COLO829 (cell line): ENCODE results near the gene MMP14.

Source experiments
- DNase-seq: peaks from one replicate; pipeline ENCODE4 v3.0.0; 2012; ENCODE audit warnings: low spot score

MMP14 gene

GRCh38 chr14:22861651-22862050 lies 25.3 kb downstream of the MMP14 start:
- DNase-seq, result no peak

GRCh38 chr14:22864979-22865378 lies 28.6 kb downstream of the MMP14 start:
- no peak for DNase-seq

GRCh38 chr14:22865424-22866405 lies 29.3 kb downstream of the MMP14 start:
- no peak for DNase-seq

- DNase-seq, result no peak
Measured at GRCh38 chr14:22866874-22867273, 30.5 kb downstream of the MMP14 start.

GRCh38 chr14:22870811-22871223 lies 34.4 kb downstream of the MMP14 start:
- no peak for DNase-seq

- DNase-seq, result peak; percentile 74
Measured at GRCh38 chr14:22871224-22872032, 35.0 kb downstream of the MMP14 start, which contains the start of gene LRP10. Gene LRP10, plus strand, starts transcription at chr14:22871740. Its CDS starts 564 bp downstream, at chr14:22872304.

- DNase-seq, result peak; percentile 78
Measured at GRCh38 chr14:22872033-22872832, 35.8 kb downstream of the MMP14 start.

GRCh38 chr14:22872833-22873520 lies 36.6 kb downstream of the MMP14 start:
- no peak for DNase-seq

GRCh38 chr14:22875003-22875747 lies 38.8 kb downstream of the MMP14 start:
- DNase-seq, result no peak

- no peak for DNase-seq
Measured at GRCh38 chr14:22875748-22876319, 39.4 kb downstream of the MMP14 start.

GRCh38 chr14:22877000-22877501 lies 40.7 kb downstream of the MMP14 start:
- no peak for DNase-seq

- no peak for DNase-seq
Measured at GRCh38 chr14:22878271-22879246, 42.2 kb downstream of the MMP14 start.

GRCh38 chr14:22882064-22882463 lies 45.7 kb downstream of the MMP14 start:
- no peak for DNase-seq

GRCh38 chr14:22882529-22883172 lies 46.3 kb downstream of the MMP14 start:
- DNase-seq, result no peak

- DNase-seq, result no peak
Measured at GRCh38 chr14:22883173-22883976, 47.0 kb downstream of the MMP14 start, which contains the start of gene REM2. Gene REM2, plus strand, starts transcription at chr14:22883222. Its CDS starts 66 bp downstream, at chr14:22883288.

GRCh38 chr14:22884076-22884737 lies 47.8 kb downstream of the MMP14 start:
- no peak for DNase-seq
